SU-DHL-6 (cell line): Measurements from ENCODE around the gene TRNAU1AP.
"Not testable (repeated sequence)": the region's sequence is repeated elsewhere in the genome, so short reads cannot be mapped to it uniquely, and the experiment has no call there.

Source experiments
- H2AFZ ChIP-seq: fragments of 200-600 bp; sonication (generic); 2 replicates; pipeline ENCODE4 v1.6.1; 2014; ENCODE audit warnings: low read depth, mild to moderate bottlenecking, moderate library complexity, mixed read lengths, antibody characterized with exemption, low read length; ENCODE audit not compliant: severe bottlenecking
- H3F3A ChIP-seq: fragments of 200-600 bp; shearing (Covaris generic); 2 replicates; pipeline ENCODE4 v1.6.0; 2016; ENCODE audit warnings: antibody characterized with exemption, mild to moderate bottlenecking; ENCODE audit not compliant: insufficient read depth
- H3K27ac ChIP-seq: fragments of 200-600 bp; sonication (generic); 2 replicates; pipeline ENCODE4 v1.5.1; 2016; ENCODE audit warnings: low read depth, mild to moderate bottlenecking, low read length, moderate library complexity, mixed read lengths
- H3K27me3 ChIP-seq: fragments of 200-600 bp; sonication (generic), shearing (Covaris generic); 2 replicates; pipeline ENCODE4 v1.6.0; 2014; ENCODE audit warnings: mild to moderate bottlenecking, low read length
- H3K36me3 ChIP-seq: fragments of 200-600 bp; sonication (generic); 2 replicates; pipeline ENCODE4 v1.6.1; 2014; ENCODE audit warnings: mild to moderate bottlenecking, low read length, mixed read lengths
- H3K4me2 ChIP-seq: fragments of 300-600, 200-600 bp; shearing (Covaris generic), sonication (generic); 2 replicates; pipeline ENCODE4 v1.6.0; 2014; ENCODE audit warnings: low read length, low read depth, mild to moderate bottlenecking; ENCODE audit not compliant: poor library complexity, severe bottlenecking
- H3K4me3 ChIP-seq: fragments of 200-600 bp; sonication (generic); 2 replicates; pipeline ENCODE4 v1.5.1; 2014; ENCODE audit warnings: antibody characterized with exemption, low read length, mild to moderate bottlenecking, mixed read lengths; ENCODE audit not compliant: insufficient read depth, poor library complexity, severe bottlenecking
- H3K79me2 ChIP-seq: fragments of 200-600 bp; sonication (generic); 2 replicates; pipeline ENCODE4 v1.6.1; 2014; ENCODE audit warnings: mild to moderate bottlenecking, low read length, moderate library complexity; ENCODE audit not compliant: insufficient read depth
- H3K9ac ChIP-seq: fragments of 200-600 bp; sonication (generic); 2 replicates; pipeline ENCODE4 v1.7.0; 2014; ENCODE audit warnings: mild to moderate bottlenecking, low read length
- H3K9me2 ChIP-seq: fragments of 200-600 bp; sonication (generic); replicated peaks from 2 replicates; pipeline ENCODE4 v1.6.1; 2014; ENCODE audit warnings: low read length; ENCODE audit not compliant: insufficient read depth
- H3K9me3 ChIP-seq: fragments of 200-600 bp; sonication (generic); 2 replicates; pipeline ENCODE4 v1.6.1; 2014; ENCODE audit warnings: low read length, mixed read lengths; ENCODE audit not compliant: insufficient read depth
- H4K20me1 ChIP-seq: fragments of 200-600 bp; sonication (generic); 2 replicates; pipeline ENCODE4 v1.6.1; 2014; ENCODE audit warnings: low read depth, mild to moderate bottlenecking, antibody characterized with exemption, low read length, moderate library complexity, mixed read lengths
- CTCF ChIP-seq: fragments of 200-600 bp; sonication (generic); IDR thresholded peaks from one replicate; pipeline ENCODE4 v1.5.1; 2017; ENCODE audit warnings: antibody characterized with exemption, mild to moderate bottlenecking, low read length, moderate library complexity; ENCODE audit not compliant: insufficient read depth, poor library complexity, severe bottlenecking
- EZH2phosphoT487 ChIP-seq: fragments of 200-600 bp; sonication (generic), shearing (Covaris generic); conservative IDR thresholded peaks from 2 replicates; pipeline ENCODE4 v1.6.1; 2018; ENCODE audit warnings: mild to moderate bottlenecking, antibody characterized with exemption, low read length, moderate library complexity, mixed read lengths

The TRNAU1AP gene

GRCh38 chr1:28581531-28582247 is 28.8 kb downstream of the TRNAU1AP start:
- TF ChIP-seq EZH2phosphoT487 (no peak), CTCF (no peak)
- peaks cover 11% of the 10 kb centered on the region; the same call in 1 of the 2 replicates for H4K20me1 ChIP-seq
- peak overlapping the region; percentile 92 for H3K27ac ChIP-seq
- H3K36me3 ChIP-seq = peaks cover 28% of the 10 kb centered on the region
- H3K9me2 ChIP-seq = no peaks in the 10 kb centered on the region
- H3K9me3 ChIP-seq = no peaks in the 10 kb centered on the region
- peaks cover 54% of the 10 kb centered on the region for H3F3A ChIP-seq
- H3K27me3 ChIP-seq = no peaks in the 10 kb centered on the region
- peak overlapping the region; percentile 99 for H3K9ac ChIP-seq
- H3K4me3 ChIP-seq = peak overlapping the region; percentile 98
- peak overlapping the region; percentile 73 for H2AFZ ChIP-seq
- peaks cover 23% of the 10 kb centered on the region for H3K79me2 ChIP-seq
- peak overlapping the region; percentile 91 for H3K4me2 ChIP-seq

GRCh38 chr1:28582248-28582615 is 29.3 kb downstream of the TRNAU1AP start:
- H3K36me3 ChIP-seq = peaks cover 28% of the 10 kb centered on the region
- no peaks in the 10 kb centered on the region for H3K27me3 ChIP-seq
- H3K79me2 ChIP-seq = peaks cover 23% of the 10 kb centered on the region
- peaks cover 54% of the 10 kb centered on the region for H3F3A ChIP-seq
- H3K4me2 ChIP-seq = peak overlapping the region; percentile 86
- H3K9me3 ChIP-seq = no peaks in the 10 kb centered on the region
- H2AFZ ChIP-seq = peak overlapping the region; percentile 73
- H4K20me1 ChIP-seq = peaks cover 11% of the 10 kb centered on the region; the same call in 1 of the 2 replicates
- TF ChIP-seq EZH2phosphoT487 (no peak), CTCF (no peak)
- H3K9me2 ChIP-seq = no peaks in the 10 kb centered on the region
- H3K4me3 ChIP-seq = peak overlapping the region; percentile 98
- peak overlapping the region; percentile 92 for H3K27ac ChIP-seq
- peak overlapping the region; percentile 99 for H3K9ac ChIP-seq

GRCh38 chr1:28586585-28587391 is 33.9 kb downstream of the TRNAU1AP start:
- not testable (repeated sequence) for H3K9ac ChIP-seq, H4K20me1 ChIP-seq, H3K79me2 ChIP-seq, H3K4me3 ChIP-seq, H3K9me3 ChIP-seq, H3K36me3 ChIP-seq, H3K27me3 ChIP-seq, H2AFZ ChIP-seq, H3K9me2 ChIP-seq
- peak overlapping the region; percentile 13 for H3K4me2 ChIP-seq
- peak overlapping the region; percentile 23; the same call in 1 of the 2 replicates for H3K27ac ChIP-seq
- peaks cover 12% of the 10 kb centered on the region; the same call in 1 of the 2 replicates for H3F3A ChIP-seq
